Measurements from ENCODE around the gene CDH12. TPM values are rescaled to one million over a fixed set of nuclear protein-coding genes. Genes with fewer than 3 reads are reported as not detected.

CDH12 gene
- total RNA-seq, 1 donor from 2014 or later, result 0.11 TPM

GRCh38 chr5:22460189-22460588, 393.0 kb downstream of the CDH12 start:
- no peak for DNase-seq (ENCODE audit: low spot score in 2 of 2)
- H3K27ac ChIP-seq, result no peak overlapping the region
- no peaks in the 10 kb centered on the region for H3K36me3 ChIP-seq
- intact Hi-C loops (cut with DNase I), result no loop called here
- H3K4me3 ChIP-seq, result no peak overlapping the region
- H3K27me3 ChIP-seq, result no peaks in the 10 kb centered on the region
- H3K4me1 ChIP-seq, result no peaks in the 10 kb centered on the region
- no peak for TF ChIP-seq CTCF (IDR thresholded peaks at IDR 0.05)
- H3K9me3 ChIP-seq, result no peaks in the 10 kb centered on the region

- Histone ChIP-seq H3K27me3 (no peaks in the 10 kb centered on the region), H3K27ac (no peak overlapping the region), H3K4me3 (no peak overlapping the region), H3K36me3 (no peaks in the 10 kb centered on the region), H3K4me1 (no peaks in the 10 kb centered on the region), H3K9me3 (no peaks in the 10 kb centered on the region)
- TF ChIP-seq CTCF (IDR thresholded peaks at IDR 0.05), result no peak
- no peak for DNase-seq (ENCODE audit: low spot score in 2 of 2)
- intact Hi-C loops (cut with DNase I), result no loop called here
Measured at GRCh38 chr5:22432905-22433304, 420.2 kb downstream of the CDH12 start.

- Histone ChIP-seq H3K9me3 (no peaks in the 10 kb centered on the region), H3K4me3 (no peak overlapping the region), H3K27ac (no peak overlapping the region), H3K27me3 (no peaks in the 10 kb centered on the region), H3K36me3 (no peaks in the 10 kb centered on the region), H3K4me1 (no peaks in the 10 kb centered on the region)
- no peak for DNase-seq (ENCODE audit: low spot score in 2 of 2)
- intact Hi-C loops (cut with DNase I), result no loop called here
- no peak for TF ChIP-seq CTCF (IDR thresholded peaks at IDR 0.05)
Measured at GRCh38 chr5:22431840-22432239, 421.3 kb downstream of the CDH12 start.

- no peak for TF ChIP-seq CTCF (IDR thresholded peaks at IDR 0.05)
- no peak overlapping the region for H3K27ac ChIP-seq
- H3K4me1 ChIP-seq, result no peaks in the 10 kb centered on the region
- intact Hi-C loops (cut with DNase I), result no loop called here
- H3K9me3 ChIP-seq, result no peaks in the 10 kb centered on the region
- no peaks in the 10 kb centered on the region for H3K36me3 ChIP-seq
- no peak overlapping the region for H3K4me3 ChIP-seq
- no peak for DNase-seq (ENCODE audit: low spot score in 2 of 2)
- H3K27me3 ChIP-seq, result no peaks in the 10 kb centered on the region
Measured at GRCh38 chr5:22431406-22431805, 421.7 kb downstream of the CDH12 start.

- H3K27ac ChIP-seq, result no peak overlapping the region
- no peak overlapping the region for H3K4me3 ChIP-seq
- H3K9me3 ChIP-seq, result no peaks in the 10 kb centered on the region
- intact Hi-C loops (cut with DNase I), result no loop called here
- no peaks in the 10 kb centered on the region for H3K4me1 ChIP-seq
- no peak for DNase-seq (ENCODE audit: low spot score in 2 of 2)
- TF ChIP-seq CTCF (IDR thresholded peaks at IDR 0.05), result no peak
- H3K27me3 ChIP-seq, result no peaks in the 10 kb centered on the region
- no peaks in the 10 kb centered on the region for H3K36me3 ChIP-seq
Measured at GRCh38 chr5:22411554-22412349, 441.4 kb downstream of the CDH12 start.

Data from ascending aorta (tissue), 2 donors.